ENCODE data around the gene USF2. TPM values are rescaled to one million over a fixed set of nuclear protein-coding genes. Genes with fewer than 3 reads are reported as not detected.

USF2 gene
- total RNA-seq, 2 donors from 2014 or later = 107 to 151 TPM

DNA sequence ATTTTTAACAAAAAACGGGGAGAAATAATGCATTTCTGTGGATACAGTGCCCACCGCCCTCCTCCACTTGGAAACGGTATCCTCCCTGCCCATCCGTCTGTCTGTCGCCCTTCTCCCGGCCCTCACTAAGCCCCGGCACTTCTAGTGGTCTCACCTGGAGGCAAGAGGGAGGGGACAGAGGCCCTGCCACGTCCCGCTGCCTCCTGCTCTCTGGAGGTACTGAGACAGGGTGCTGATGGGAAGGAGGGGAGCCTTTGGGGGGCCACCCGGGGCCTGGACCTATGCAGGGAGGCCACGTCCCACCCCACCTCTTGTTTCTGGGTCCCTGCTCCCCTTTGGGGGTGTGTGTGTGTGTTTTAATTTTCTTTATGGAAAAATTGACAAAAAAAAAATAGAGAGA lies 10.6 kb downstream of the USF2 start:
- Histone ChIP-seq H3K36me3 (peaks cover 5 to 11% of the 10 kb centered on the region in 2 donors), H3K4me1 (replicated peaks) (no peaks in the 10 kb centered on the region), H3K27ac (no peak overlapping the region), H3K27me3 (replicated peaks; ENCODE audit: insufficient read depth) (no peaks in the 10 kb centered on the region), H3K4me3 (no peak overlapping the region), H3K9me3 (no peaks in the 10 kb centered on the region)
- no peak for DNase-seq (ENCODE audit: low spot score)
- TF ChIP-seq POLR2AphosphoS5 (IDR thresholded peaks at IDR 0.05) = no peak
- TF ChIP-seq POLR2A (IDR thresholded peaks at IDR 0.05) = no peak
- TF ChIP-seq, protein P1, sequence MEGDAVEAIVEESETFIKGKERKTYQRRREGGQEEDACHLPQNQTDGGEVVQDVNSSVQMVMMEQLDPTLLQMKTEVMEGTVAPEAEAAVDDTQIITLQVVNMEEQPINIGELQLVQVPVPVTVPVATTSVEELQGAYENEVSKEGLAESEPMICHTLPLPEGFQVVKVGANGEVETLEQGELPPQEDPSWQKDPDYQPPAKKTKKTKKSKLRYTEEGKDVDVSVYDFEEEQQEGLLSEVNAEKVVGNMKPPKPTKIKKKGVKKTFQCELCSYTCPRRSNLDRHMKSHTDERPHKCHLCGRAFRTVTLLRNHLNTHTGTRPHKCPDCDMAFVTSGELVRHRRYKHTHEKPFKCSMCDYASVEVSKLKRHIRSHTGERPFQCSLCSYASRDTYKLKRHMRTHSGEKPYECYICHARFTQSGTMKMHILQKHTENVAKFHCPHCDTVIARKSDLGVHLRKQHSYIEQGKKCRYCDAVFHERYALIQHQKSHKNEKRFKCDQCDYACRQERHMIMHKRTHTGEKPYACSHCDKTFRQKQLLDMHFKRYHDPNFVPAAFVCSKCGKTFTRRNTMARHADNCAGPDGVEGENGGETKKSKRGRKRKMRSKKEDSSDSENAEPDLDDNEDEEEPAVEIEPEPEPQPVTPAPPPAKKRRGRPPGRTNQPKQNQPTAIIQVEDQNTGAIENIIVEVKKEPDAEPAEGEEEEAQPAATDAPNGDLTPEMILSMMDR (IDR thresholded peaks at IDR 0.05) = no peak
- WGBS = 77% methylated on average over 11 of the region's 11 CpGs
- intact Hi-C loops (cut with DNase I) = loop anchor here (10.0 kb wide), 1 partner anchor 215 kb away; the partner anchor contains the start of gene KRTDAP

DNA sequence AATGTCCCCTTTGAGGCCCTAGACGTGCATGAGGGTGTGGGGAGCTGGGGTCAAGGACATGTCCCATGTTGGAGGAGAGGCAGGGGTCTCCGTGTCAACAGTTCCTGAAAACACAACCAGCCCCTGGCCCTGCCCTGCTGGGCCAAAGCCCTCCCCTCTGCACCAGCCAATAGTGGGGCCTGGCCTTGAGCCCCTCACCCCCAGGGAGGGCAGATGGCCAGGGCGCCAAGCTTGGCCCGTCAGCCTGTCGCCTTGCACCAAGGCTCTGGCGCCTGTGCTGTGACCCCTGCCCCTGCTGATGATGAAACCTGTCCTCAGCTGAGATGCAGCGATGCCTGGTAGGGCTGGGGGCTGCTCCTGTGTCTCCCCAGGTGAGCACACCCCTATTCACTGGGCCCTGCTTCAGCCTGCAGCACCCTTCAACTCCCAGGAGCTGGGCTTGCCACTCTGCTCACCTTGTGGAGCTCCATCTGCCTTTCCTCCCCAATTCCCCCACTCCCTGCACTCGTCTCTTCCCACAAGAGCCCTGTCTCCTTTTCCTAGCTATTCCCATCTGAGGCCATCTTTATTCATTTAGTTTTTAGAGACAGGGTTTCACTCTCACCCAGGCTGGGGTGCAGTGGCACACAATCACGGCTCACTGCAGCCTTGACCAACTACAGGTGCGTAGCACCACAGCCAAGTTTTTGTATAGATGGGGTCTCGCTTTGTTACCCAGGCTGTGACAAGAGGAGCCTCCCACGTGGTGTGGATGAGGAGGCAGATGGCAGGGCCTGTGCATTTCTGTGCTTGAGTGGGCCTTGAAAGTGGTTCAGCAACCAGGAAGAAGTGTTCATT lies 11.4 kb downstream of the USF2 start:
- TF ChIP-seq POLR2A (IDR thresholded peaks at IDR 0.05) (no peak), POLR2AphosphoS5 (IDR thresholded peaks at IDR 0.05) (no peak)
- TF ChIP-seq, protein P1 (IDR thresholded peaks at IDR 0.05) = no peak
- DNase-seq (ENCODE audit: low spot score) = no peak
- Histone ChIP-seq H3K9me3 (no peaks in the 10 kb centered on the region), H3K4me3 (no peak overlapping the region), H3K36me3 (peaks cover 5 to 11% of the 10 kb centered on the region in 2 donors), H3K27ac (no peak overlapping the region), H3K27me3 (replicated peaks; ENCODE audit: insufficient read depth) (no peaks in the 10 kb centered on the region), H3K4me1 (replicated peaks) (no peaks in the 10 kb centered on the region)
- intact Hi-C loops (cut with DNase I) = loop anchor here (10.0 kb wide), 1 partner anchor 215 kb away; the partner anchor contains the start of gene KRTDAP
- WGBS = 65% methylated on average over 12 of the region's 12 CpGs

DNA sequence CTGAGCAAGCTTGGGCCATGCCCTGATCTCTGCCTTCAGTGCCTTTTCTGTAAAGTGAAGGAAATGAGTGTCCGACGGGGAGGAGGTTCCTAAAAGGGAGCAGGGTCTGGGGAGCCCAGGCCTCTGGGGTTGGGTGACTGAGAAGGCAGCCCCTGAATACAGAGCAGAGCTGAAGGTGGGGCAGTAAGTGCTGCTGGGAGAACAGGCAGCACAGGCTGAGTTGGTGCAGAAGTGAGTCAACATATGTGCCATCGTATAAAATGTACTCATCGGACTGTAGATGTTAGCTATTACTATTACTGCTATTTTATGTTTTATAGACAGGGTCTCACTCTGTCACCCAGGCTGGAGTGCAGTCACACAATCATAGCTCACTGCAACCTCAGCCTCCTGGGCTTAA lies 12.5 kb downstream of the USF2 start:
- no peaks in the 10 kb centered on the region for H3K27me3 ChIP-seq (replicated peaks; ENCODE audit: insufficient read depth)
- H3K4me3 ChIP-seq = no peak overlapping the region
- no peak overlapping the region for H3K27ac ChIP-seq
- TF ChIP-seq, protein P1 (IDR thresholded peaks at IDR 0.05) = no peak
- TF ChIP-seq POLR2AphosphoS5 (IDR thresholded peaks at IDR 0.05) = no peak
- no peak for TF ChIP-seq POLR2A (IDR thresholded peaks at IDR 0.05)
- no peaks in the 10 kb centered on the region for H3K4me1 ChIP-seq (replicated peaks)
- WGBS = 34% methylated on average over 4 of the region's 4 CpGs
- peaks cover 5 to 11% of the 10 kb centered on the region in 2 donors for H3K36me3 ChIP-seq
- DNase-seq (ENCODE audit: low spot score) = no peak
- intact Hi-C loops (cut with DNase I) = no loop called here
- no peaks in the 10 kb centered on the region for H3K9me3 ChIP-seq

DNA sequence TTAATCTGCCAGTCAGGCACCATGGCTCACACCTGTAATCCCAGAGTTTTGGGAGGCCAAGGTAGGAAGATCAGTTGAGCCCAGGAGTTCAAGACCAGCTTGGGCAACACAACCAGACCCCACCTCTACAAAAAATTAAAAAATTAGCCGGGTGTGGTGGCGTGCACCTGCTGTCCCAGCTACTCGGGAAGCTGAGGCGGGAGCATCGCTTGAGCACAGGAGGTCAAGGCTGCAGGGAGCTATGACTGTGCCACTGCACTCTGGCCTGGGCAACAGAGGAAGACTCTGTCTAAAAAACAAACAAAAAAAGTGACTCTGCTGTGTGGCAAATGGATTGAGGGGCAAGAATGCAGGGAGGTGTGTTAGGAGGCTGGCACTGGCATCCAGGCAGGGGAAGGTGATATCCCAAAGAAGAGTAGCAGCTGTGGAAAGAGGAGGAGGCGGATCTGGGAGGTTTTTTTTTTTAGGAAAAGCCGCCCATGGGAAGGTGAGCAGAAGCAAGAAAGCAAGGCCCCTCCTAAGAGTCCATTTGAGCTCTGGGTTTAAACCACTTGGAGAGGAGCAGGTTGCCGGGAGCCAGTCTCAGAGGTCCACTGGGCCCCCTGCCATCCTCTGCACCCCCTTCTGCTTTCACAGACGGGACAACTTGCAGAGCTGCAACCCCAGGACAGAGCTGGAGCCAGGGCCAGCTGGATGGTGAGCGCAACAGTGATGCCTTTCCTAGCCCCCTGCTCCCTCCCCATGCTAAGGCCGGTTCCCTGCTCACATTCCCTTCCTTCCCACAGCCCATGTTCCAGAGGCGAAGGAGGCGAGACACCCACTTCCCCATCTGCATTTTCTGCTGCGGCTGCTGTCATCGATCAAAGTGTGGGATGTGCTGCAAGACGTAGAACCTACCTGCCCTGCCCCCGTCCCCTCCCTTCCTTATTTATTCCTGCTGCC lies 15.7 kb downstream of the USF2 start:
- Histone ChIP-seq H3K36me3 (no peaks in the 10 kb centered on the region), H3K27me3 (replicated peaks; ENCODE audit: insufficient read depth) (no peaks in the 10 kb centered on the region), H3K4me1 (replicated peaks) (no peaks in the 10 kb centered on the region), H3K4me3 (no peak overlapping the region), H3K9me3 (no peaks in the 10 kb centered on the region), H3K27ac (no peak overlapping the region)
- TF ChIP-seq POLR2A (IDR thresholded peaks at IDR 0.05) = no peak
- TF ChIP-seq, protein P1 (IDR thresholded peaks at IDR 0.05) = no peak
- TF ChIP-seq POLR2AphosphoS5 (IDR thresholded peaks at IDR 0.05) = no peak
- WGBS = 81% methylated on average over 17 of the region's 17 CpGs
- DNase-seq (ENCODE audit: low spot score) = no peak
- intact Hi-C loops (cut with DNase I) = no loop called here
